Osteocyte (in vitro differentiated cells): ENCODE results near the gene CSNK1G2. TPM values are rescaled to one million over a fixed set of nuclear protein-coding genes. Genes with fewer than 3 reads are reported as not detected.

Experiments
- DNase-seq: peaks from one replicate; pipeline ENCODE4 v3.0.0; 2021; ENCODE audit warnings: mixed read lengths; ENCODE audit not compliant: unreplicated experiment; ENCODE audit errors: extremely low spot score
- H3K27ac Mint-ChIP-seq: one replicate; pipeline ENCODE4 v1.8.0; 2021; ENCODE audit warnings: mild to moderate bottlenecking, mixed read lengths; ENCODE audit not compliant: unreplicated experiment
- H3K27me3 Mint-ChIP-seq: one replicate; pipeline ENCODE4 v1.8.0; 2021; ENCODE audit warnings: mixed read lengths; ENCODE audit not compliant: unreplicated experiment
- H3K36me3 Mint-ChIP-seq: one replicate; pipeline ENCODE4 v1.8.0; 2021; ENCODE audit warnings: mixed read lengths; ENCODE audit not compliant: unreplicated experiment
- H3K4me1 Mint-ChIP-seq: one replicate; pipeline ENCODE4 v1.8.0; 2021; ENCODE audit warnings: mixed read lengths; ENCODE audit not compliant: unreplicated experiment
- H3K4me3 Mint-ChIP-seq: one replicate; pipeline ENCODE4 v1.8.0; 2021; ENCODE audit warnings: mild to moderate bottlenecking, moderate library complexity, mixed read lengths; ENCODE audit not compliant: unreplicated experiment
- H3K9me3 Mint-ChIP-seq: one replicate; pipeline ENCODE4 v1.8.0; 2021; ENCODE audit warnings: mixed read lengths; ENCODE audit not compliant: unreplicated experiment
- CTCF ChIP-seq: fragments of 200-600 bp; sonication (generic); IDR thresholded peaks from 2 replicates; pipeline ENCODE4 v1.5.0; 2021; ENCODE audit warnings: antibody characterized with exemption, mild to moderate bottlenecking, moderate library complexity
- total RNA-seq: library from RNA; stranded (reverse); gene quantifications from 2 replicates; pipeline ENCODE4 v1.2.1, GENCODE V29; 2021

Gene CSNK1G2
- total RNA-seq, 1 donor from 2014 or later: 72.2 TPM

GRCh38 chr19:1943661-1944087 is 2.7 kb downstream of the CSNK1G2 start:
- peak overlapping the region; percentile 73 for H3K27ac Mint-ChIP-seq
- H3K9me3 Mint-ChIP-seq: no peaks in the 10 kb centered on the region
- no peak for DNase-seq
- no peaks in the 10 kb centered on the region for H3K27me3 Mint-ChIP-seq
- no peak for TF ChIP-seq CTCF
- H3K36me3 Mint-ChIP-seq: no peaks in the 10 kb centered on the region
- H3K4me1 Mint-ChIP-seq: peaks cover 23% of the 10 kb centered on the region
- H3K4me3 Mint-ChIP-seq: peak overlapping the region; percentile 84

DNA sequence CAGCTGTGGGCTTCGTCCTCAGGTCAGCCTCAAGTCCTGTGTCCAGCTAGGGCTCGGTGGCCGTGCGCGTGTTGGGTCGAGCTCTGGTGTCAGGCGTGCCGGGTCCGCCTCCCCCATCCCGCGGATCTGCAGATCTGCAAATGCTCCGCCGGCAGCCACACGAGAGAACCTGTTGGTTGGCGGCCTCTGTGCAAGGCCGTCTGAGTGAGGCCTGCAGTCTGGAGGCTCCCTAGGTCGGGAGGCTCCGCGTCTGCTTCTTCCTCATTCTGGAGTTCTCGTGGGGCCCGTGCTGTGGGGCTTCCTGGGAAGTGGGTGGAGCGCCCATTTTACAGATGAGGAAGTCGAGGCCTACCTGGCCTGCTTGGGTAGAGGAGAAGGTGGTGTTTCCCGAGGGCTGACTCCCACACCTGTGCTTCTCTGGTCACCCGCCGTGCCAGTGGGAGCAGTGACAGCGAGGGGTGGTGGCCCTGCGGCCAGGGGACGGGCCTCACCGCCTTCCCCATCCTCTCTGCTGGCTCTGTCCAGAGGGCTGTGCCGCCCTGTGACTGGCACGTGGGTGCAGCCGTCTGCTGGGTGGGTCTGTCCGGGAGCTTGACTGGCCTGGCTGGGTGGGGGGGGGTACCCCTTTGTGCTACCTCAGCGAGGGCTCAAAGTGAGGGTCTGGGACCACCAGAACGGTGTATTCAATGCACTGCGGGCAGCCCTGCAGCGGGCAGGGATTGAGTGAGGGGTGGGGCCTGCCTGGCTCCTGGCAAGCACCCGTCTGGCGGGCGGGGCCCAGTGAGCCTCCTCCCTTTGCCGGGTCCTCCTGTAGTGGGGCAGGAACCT is 3.3 kb downstream of the CSNK1G2 start:
- H3K4me3 Mint-ChIP-seq: peak overlapping the region; percentile 26
- no peak for TF ChIP-seq CTCF
- no peaks in the 10 kb centered on the region for H3K36me3 Mint-ChIP-seq
- H3K4me1 Mint-ChIP-seq: peaks cover 25% of the 10 kb centered on the region
- no peak for DNase-seq
- no peaks in the 10 kb centered on the region for H3K9me3 Mint-ChIP-seq
- no peak overlapping the region for H3K27ac Mint-ChIP-seq
- H3K27me3 Mint-ChIP-seq: no peaks in the 10 kb centered on the region

DNA sequence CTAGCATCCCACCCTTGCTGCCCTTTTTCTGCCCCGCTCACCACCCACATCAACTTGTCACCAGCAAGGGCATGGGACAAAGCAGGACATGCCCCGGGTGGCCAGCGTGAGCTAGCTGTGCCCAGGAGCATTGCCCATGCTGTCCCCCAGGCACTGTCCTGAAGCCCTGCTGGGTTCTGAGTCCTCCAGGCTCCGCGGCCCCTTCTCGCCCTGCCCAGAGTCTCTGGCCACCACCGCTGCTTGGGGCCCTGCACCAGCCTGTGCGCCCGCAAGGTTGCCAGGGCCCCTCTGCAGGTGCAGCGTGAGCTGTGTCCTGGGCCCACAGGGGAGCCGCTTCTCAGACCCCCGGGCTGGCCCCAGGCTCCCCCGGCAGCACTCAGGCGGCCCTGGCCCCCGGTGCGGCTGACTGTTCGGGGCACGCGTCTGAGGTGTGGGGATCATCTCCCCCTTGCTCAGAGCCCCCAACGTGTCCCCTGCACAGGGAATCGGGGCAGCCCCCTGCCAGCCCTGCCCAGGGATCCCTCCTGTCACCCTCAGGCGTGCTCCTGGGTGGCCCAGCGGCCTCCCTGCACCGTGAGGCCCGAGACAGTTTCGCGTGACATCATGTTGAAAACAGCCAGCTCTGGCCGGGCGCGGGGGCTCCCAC is 4.1 kb downstream of the CSNK1G2 start:
- H3K4me1 Mint-ChIP-seq: peaks cover 23% of the 10 kb centered on the region
- no peaks in the 10 kb centered on the region for H3K36me3 Mint-ChIP-seq
- H3K27ac Mint-ChIP-seq: no peak overlapping the region
- DNase-seq: no peak
- H3K27me3 Mint-ChIP-seq: no peaks in the 10 kb centered on the region
- no peak for TF ChIP-seq CTCF
- no peaks in the 10 kb centered on the region for H3K9me3 Mint-ChIP-seq
- no peak overlapping the region for H3K4me3 Mint-ChIP-seq

DNA sequence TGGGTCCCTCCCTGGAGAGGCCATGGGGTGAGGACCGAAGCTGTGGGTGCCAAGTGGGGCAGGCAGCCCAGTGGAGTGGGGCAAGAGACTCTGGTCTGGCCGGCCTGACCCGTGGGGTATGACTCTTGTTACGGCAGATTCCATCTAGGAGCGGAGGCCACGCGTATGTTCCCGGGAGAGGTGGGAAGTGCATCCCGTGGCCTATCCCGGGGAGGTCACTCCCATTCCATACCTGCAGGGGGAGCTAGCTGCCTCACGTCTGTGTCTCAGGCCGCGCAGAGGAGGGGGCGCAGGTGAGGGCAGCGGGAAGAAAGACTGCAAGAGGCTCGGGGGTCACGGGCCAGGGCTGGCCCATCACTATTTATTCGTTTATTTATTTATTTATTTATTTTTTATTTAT is 4.9 kb downstream of the CSNK1G2 start:
- no peaks in the 10 kb centered on the region for H3K9me3 Mint-ChIP-seq
- TF ChIP-seq CTCF: peak; percentile 63
- H3K27ac Mint-ChIP-seq: peak overlapping the region; percentile 12
- peak; percentile 86 for DNase-seq
- H3K4me1 Mint-ChIP-seq: peaks cover 21% of the 10 kb centered on the region
- no peak overlapping the region for H3K4me3 Mint-ChIP-seq
- H3K36me3 Mint-ChIP-seq: no peaks in the 10 kb centered on the region
- H3K27me3 Mint-ChIP-seq: no peaks in the 10 kb centered on the region

- H3K4me1 Mint-ChIP-seq: peaks cover 22% of the 10 kb centered on the region
- H3K36me3 Mint-ChIP-seq: no peaks in the 10 kb centered on the region
- no peak overlapping the region for H3K4me3 Mint-ChIP-seq
- H3K27ac Mint-ChIP-seq: no peak overlapping the region
- no peak for TF ChIP-seq CTCF
- H3K27me3 Mint-ChIP-seq: no peaks in the 10 kb centered on the region
- DNase-seq: peak; percentile 85
- no peaks in the 10 kb centered on the region for H3K9me3 Mint-ChIP-seq
Measured at GRCh38 chr19:1947651-1948209, 6.8 kb downstream of the CSNK1G2 start.
